Suppressor macrophage treated with lipopolysaccharide for 1 hour (primary cell): ENCODE data around the gene TAB2.
"Not testable (repeated sequence)": the region's sequence is repeated elsewhere in the genome, so short reads cannot be mapped to it uniquely, and the experiment has no call there.

Experiments
- DNase-seq, 3 donors: peaks; one replicate each; pipeline ENCODE4 v3.0.0-alpha.2; 2020 to 2022

Gene TAB2

DNA sequence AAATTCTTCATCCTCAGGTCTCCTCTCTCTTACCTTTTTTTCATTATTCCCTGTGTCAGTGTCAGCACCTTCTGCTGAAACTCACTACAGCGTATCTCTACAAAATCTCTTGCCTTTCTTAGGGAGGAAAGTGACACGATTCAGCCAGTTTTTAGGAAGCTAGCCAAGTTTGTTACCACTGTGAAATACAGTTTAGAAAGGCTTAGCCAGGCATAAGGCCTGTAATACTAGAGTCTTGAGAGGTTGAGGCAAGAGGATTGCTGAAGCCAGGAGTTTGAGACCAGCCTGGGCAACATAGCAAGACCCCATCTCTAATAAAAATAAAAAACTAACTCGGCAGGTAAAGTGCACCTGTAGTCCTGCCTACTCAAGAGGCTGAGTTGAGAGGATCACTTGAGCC lies 16.7 kb downstream of the TAB2 start:
- peak in 2 of 3 donors; percentile 43 to 53 for DNase-seq

- no peak for DNase-seq
Observed at GRCh38 chr6:149334682-149335160, 17.2 kb downstream of the TAB2 start.

GRCh38 chr6:149335924-149336608 lies 18.6 kb downstream of the TAB2 start:
- DNase-seq = peak; percentile 66 to 88 (median 87)

DNA sequence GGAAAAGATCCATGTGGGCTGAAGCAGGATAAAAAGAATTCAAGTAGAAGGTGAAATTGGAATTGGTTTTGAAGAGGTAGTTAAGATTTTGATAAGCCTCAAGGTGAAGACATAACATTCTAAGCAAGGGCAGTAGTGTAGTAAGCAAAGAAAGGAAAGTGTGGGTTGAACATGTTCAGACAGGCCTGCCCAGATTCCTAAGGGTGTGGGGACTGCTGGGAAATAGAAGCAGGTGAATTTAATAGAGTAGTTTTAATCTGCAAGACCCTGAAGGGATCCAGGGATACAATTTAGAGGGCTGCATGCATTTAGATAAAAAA lies 19.1 kb downstream of the TAB2 start:
- no peak for DNase-seq

- DNase-seq = no peak
Observed at GRCh38 chr6:149337320-149337719, 19.8 kb downstream of the TAB2 start.

GRCh38 chr6:149340200-149340599 lies 22.7 kb downstream of the TAB2 start:
- DNase-seq = no peak

DNA sequence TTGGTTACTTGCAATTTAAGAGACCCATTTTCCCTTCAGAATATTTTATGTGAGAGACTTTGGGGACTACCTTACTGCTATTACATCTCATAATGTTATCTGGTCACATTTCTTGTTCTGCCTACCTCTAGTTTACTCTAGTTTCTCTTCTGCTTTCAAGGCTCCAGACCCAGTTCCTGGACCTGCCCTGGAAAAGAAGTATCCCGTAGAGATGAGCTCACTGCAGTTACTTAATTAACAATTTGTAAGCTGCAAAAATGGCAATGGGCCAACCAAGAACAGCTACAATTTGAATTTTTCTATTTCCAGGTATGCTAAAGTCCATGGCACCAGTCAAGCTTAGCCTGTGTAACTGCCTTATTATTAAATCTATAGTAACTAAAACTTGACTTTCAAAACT lies 25.0 kb downstream of the TAB2 start:
- peak; percentile 39 to 55 (median 52) for DNase-seq

- peak in 1 of 3 donors; percentile 50 for DNase-seq
Observed at GRCh38 chr6:149343501-149343900, 26.0 kb downstream of the TAB2 start.

GRCh38 chr6:149346078-149346477 lies 28.6 kb downstream of the TAB2 start:
- no peak for DNase-seq

DNA sequence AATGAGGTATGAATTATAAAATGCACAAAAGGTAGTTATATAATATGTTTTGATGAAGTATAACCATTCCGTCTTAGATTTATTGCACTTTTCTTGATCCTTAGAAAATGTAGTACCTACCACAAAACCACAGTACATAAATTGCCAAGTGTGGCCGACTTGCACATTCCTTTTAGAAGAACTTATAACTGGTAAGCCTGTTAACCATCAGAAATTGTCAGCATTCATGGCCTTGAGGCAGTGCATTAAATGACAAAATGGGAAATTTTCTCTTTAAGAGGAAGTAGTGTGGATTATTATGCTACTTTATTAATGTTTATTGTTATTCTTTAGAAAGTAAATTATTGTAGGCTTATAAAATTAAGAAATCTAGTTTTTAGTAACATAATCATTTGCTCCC lies 29.6 kb downstream of the TAB2 start:
- peak in 1 of 3 donors; percentile 47 for DNase-seq

DNA sequence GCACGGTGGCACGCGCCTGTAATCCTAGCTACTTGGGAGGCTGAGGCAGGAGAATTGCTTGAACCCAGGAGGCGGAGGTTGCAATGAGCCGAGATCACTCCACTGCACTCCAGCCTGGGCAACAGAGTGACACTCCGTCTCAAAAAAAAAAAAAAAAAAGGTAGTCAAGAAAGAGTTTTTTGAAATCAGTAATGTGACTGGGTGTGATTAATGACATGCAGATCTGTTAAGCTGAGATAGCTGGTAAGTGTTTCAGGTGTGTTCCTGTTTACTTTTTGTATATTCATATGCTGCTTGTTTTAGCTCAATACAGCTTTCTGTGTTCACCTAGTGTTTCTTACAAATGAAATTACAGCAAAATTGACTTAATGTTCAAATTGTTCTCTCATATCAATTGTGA lies 31.8 kb downstream of the TAB2 start:
- DNase-seq = not testable (repeated sequence)

GRCh38 chr6:149354009-149354408 lies 36.5 kb downstream of the TAB2 start:
- DNase-seq = no peak

DNA sequence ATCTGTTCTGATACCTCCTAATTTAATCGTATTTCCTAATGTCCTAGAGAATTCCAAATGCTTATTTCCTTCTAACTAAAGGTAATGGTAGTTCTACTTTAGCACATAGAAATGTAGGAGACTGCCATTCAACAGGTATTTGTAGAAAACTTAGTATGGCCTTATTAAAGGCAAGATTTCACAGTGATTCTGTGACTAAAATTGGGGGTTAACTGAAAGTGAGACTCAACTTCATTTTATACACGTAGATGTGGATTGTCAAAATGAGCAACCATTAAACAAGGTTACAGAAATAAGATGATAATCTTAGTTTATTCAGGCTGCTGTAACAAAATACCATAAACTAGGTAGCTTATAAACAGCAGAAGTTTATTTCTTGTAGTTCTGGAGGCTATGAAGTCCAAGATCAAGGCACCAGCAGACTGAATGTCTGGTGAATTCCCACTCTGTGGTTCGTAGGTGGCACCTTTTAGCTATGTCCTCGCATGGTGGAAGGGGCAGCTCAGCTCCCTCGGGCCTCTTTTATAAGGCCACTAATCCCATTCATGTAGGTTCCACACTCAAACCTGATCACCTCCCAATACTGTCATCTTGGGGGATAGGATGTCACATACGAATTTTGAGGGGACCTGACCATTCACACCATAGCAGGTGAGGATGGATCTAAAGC lies 38.7 kb downstream of the TAB2 start:
- no peak for DNase-seq

DNA sequence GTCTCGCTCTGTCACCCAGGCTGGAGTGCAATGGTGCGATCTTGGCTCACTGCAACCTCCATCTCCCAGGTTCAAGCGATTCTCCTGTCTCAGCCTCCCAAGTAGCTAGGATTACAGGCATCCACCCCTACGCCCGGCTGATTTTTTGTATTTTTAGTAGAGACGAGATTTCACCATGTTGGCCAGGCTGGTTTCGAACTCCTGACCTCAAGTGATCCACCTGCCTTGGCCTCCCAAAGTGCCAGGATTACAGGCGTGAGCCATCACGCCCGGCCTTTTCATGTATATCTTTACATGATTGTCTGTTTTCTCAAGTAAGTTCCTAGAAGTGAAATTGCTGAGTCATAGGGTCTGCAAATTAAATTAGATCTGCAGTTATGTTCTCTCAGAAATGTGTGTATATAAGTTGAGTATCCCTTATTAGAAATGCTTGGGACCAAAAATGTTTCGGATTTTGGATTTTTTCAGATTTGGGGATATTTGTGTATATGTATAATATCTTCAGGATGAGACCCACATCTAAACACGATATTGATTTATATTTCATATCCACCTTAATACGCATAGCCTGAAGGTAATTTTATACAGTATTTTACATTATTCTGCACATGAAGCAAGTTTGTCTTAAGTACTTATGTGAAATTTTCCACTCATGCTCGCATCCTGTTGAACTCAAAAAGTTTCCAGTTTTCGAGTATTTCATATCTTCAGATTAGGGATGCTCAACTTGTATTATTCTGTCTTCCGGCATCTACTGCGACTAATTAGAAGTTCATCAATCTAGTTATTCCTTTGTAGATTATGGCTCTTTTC lies 40.4 kb downstream of the TAB2 start:
- no peak for DNase-seq

DNA sequence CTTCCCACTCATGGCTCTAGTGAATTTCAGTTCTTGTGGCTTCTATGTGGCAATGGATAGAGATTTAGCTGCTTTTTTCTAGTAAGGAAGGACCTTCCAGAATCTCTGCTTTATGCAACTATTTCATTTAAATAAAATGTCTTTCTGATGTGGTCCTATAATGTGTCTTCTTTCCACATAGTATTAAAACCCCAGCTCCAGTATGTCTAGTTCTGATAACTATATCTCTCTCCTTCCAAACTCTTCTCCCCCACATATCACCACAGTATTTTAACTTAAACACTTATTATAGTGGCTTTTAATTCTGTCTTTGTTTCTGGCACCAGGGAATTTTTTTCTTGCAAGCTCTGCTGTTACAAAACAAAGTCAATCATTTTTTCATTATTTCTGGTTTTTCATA lies 41.9 kb downstream of the TAB2 start:
- no peak for DNase-seq

GRCh38 chr6:149360536-149360935 lies 43.0 kb downstream of the TAB2 start:
- no peak for DNase-seq

DNA sequence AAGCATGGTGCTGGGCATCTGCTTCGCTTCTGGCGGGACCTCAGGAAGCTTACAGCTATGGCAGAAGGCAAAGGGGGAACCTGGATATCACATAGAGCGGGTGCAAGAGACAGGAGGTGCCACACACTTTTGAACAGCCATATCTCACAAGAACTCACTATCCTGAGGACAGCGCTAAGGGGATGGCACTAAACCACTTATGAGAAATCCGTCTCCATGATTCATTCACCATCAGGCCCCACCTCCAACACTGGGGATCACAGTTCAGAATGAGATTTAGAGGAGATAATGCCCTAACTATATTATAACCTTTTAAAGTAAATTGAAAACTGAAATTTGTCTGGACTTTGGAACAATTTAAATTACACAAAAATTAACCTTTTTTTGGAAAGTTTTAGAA lies 44.8 kb downstream of the TAB2 start:
- DNase-seq = peak in 2 of 3 donors; percentile 8 to 27

DNA sequence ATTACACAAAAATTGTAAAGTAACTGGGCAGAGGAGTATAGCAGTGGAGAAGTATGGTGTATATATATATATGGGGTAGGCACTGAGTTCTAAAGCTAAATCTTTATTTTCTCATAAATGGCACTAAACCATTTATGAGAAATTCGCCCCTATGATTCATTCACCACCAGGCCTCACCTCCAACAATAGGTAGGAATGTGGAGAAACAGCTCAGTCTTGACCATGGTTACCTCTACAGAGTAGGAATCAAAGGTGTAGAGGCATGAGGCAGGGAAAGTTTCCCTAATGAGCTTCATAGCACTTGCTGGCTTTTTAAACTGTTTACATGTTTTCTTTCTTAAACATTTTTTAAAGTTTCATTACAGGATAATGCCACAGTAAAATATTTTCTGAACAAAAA lies 45.6 kb downstream of the TAB2 start:
- DNase-seq = no peak

DNA sequence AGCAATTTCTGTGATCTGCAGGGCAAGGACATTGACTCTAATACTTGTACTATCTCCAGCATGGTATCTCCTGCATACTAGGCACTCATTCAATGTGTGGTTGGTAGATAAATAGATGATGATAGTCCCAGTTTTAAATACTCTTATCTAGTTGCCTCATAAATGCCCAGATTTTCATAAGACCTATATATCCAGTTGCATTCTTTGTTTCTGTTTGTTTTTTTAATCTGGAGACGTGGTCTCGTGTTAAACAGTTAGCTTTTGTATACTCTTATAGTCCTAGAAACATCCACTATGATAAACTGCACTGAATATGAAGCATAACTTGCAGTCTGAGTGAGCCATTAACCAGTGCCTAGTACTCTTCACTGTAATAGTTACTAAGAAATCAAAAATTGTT lies 47.0 kb downstream of the TAB2 start:
- no peak for DNase-seq

DNA sequence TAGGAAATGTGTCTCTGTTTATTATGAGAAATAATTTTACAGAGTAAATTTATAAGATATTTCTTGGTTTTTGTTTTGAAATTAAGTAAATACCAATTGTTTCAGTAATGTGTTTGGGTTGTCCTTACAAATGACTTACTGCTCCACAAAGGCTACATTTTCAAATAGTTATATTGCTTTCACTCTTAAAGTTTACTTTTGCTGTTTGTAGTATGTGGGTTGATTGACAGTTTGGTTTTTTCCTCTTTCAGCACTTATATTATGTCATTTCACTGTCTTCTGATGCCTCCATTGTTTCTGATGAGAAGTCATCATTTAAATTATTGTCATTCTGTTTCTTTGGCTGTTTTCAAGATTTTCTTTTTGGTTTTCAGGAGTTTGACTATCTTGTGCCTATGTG lies 47.7 kb downstream of the TAB2 start:
- DNase-seq = no peak

- no peak for DNase-seq
Observed at GRCh38 chr6:149366267-149366921, 48.9 kb downstream of the TAB2 start.

GRCh38 chr6:149368065-149368464 lies 50.6 kb downstream of the TAB2 start:
- DNase-seq = no peak

GRCh38 chr6:149371154-149371553 lies 53.6 kb downstream of the TAB2 start:
- no peak for DNase-seq
